H1 (cell line): ENCODE results near the gene ABL1. TPM values are rescaled to one million over a fixed set of nuclear protein-coding genes. Genes with fewer than 3 reads are reported as not detected.

Experiments used
- CTCF ChIA-PET: fragments of 300-600 bp; sonication (Branson Sonifier 250); formaldehyde crosslinking; loops from one replicate; lab custom pipeline; 2021; ENCODE audit not compliant: partially characterized antibody; lab: Charles Lee
- POLR2A ChIA-PET: fragments of 300-600 bp; sonication (Branson Sonifier 250); formaldehyde crosslinking; loops from one replicate; lab custom pipeline; 2021; ENCODE audit warnings: inconsistent platforms; ENCODE audit not compliant: partially characterized antibody; lab: Charles Lee
- DNase-seq, 2 experiments: peaks; one replicate each; pipeline versions ENCODE4 v3.0.0 to v3.0.0-alpha.2; 2010 to 2022; ENCODE audit warnings: low spot score in 2 of 2, low read depth in 1 of 2, mixed read lengths in 1 of 2
- FAIRE-seq: peaks from 2 replicates; lab custom pipeline; 2011; peaks lifted over from hg19 to GRCh38; lab: Jason Lieb, UNC
- H2AFZ ChIP-seq: 2 replicates; pipeline ENCODE4 v1.8.1; 2012; ENCODE audit warnings: low read length, inconsistent platforms
- H2AK5ac ChIP-seq: 2 replicates; pipeline ENCODE4 v1.6.1; 2013; ENCODE audit warnings: low read depth, low read length
- H2BK120ac ChIP-seq: replicated peaks from 2 replicates; pipeline ENCODE3; 2013; ENCODE audit warnings: low read depth, low read length, inconsistent platforms
- H2BK12ac ChIP-seq: 2 replicates; pipeline ENCODE4 v1.6.1; 2013; ENCODE audit warnings: low read depth, low read length
- H2BK15ac ChIP-seq: 2 replicates; pipeline ENCODE4 v1.6.1; 2013; ENCODE audit warnings: low read length
- H2BK20ac ChIP-seq: 2 replicates; pipeline ENCODE4 v1.6.1; 2013; ENCODE audit warnings: low read length
- H2BK5ac ChIP-seq: 2 replicates; pipeline ENCODE4 v1.6.1; 2013; ENCODE audit warnings: low read depth, low read length
- H3K14ac ChIP-seq: 2 replicates; pipeline ENCODE4 v1.6.1; 2013; ENCODE audit warnings: inconsistent platforms; ENCODE audit not compliant: insufficient read length
- H3K18ac ChIP-seq: 2 replicates; pipeline ENCODE4 v1.6.1; 2013; ENCODE audit warnings: low read length; ENCODE audit errors: extremely low read depth
- H3K23ac ChIP-seq: 2 replicates; pipeline ENCODE4 v1.6.1; 2013; ENCODE audit warnings: inconsistent platforms; ENCODE audit not compliant: insufficient read length
- H3K23me2 ChIP-seq: 2 replicates; pipeline ENCODE4 v1.6.1; 2013; ENCODE audit warnings: low read depth, low read length
- H3K27ac ChIP-seq: 2 replicates; pipeline ENCODE4 v1.6.1; 2011; ENCODE audit warnings: low read depth, low read length, inconsistent platforms
- H3K27me3 ChIP-seq, 4 experiments: replicated peaks in 1 of 4; 1 replicate in 1 of 4; 2 replicates in 3 of 4; pipeline versions ENCODE4 v1.6.1 to v1.8.1; 2011 to 2013; ENCODE audit warnings: low read length in 3 of 4, mild to moderate bottlenecking in 3 of 4, inconsistent platforms in 2 of 4, mixed read lengths in 2 of 4, moderate library complexity in 1 of 4; ENCODE audit not compliant: control insufficient read depth in 3 of 4, insufficient read depth in 3 of 4; ENCODE audit errors: extremely low read depth in 1 of 4
- H3K36me3 ChIP-seq, 4 experiments: 2 replicates each; pipeline versions ENCODE4 v1.6.1 to v1.8.1; 2011 to 2013; ENCODE audit warnings: mild to moderate bottlenecking in 4 of 4, low read length in 3 of 4, moderate library complexity in 2 of 4, control low read depth in 1 of 4, inconsistent platforms in 1 of 4; ENCODE audit not compliant: insufficient read depth in 4 of 4, control insufficient read depth in 2 of 4
- H3K4ac ChIP-seq: replicated peaks from 2 replicates; pipeline ENCODE3; 2013; ENCODE audit warnings: low read length, low read depth, mixed read lengths, inconsistent platforms; ENCODE audit not compliant: insufficient read length
- H3K4me1 ChIP-seq, 4 experiments: replicated peaks in 1 of 4; 1 replicate in 1 of 4; 2 replicates in 3 of 4; pipeline versions ENCODE4 v1.6.1 to v1.8.1; 2011 to 2013; ENCODE audit warnings: low read length in 3 of 4, inconsistent platforms in 2 of 4, mixed read lengths in 1 of 4; ENCODE audit not compliant: insufficient read depth in 4 of 4, control insufficient read depth in 3 of 4
- H3K4me2 ChIP-seq, 2 experiments: 2 replicates each; pipeline versions ENCODE4 v1.6.1 to v1.8.1; 2011 to 2013; ENCODE audit warnings: low read depth in 2 of 2, low read length in 2 of 2, control low read depth in 1 of 2, inconsistent platforms in 1 of 2, mild to moderate bottlenecking in 1 of 2; ENCODE audit not compliant: insufficient read depth in 1 of 2
- H3K4me3 ChIP-seq, 4 experiments: fragments of 200-600, 300-600 bp in 1 of 4; sonication (generic), shearing (Covaris generic), sonication (Bioruptor Twin) in 1 of 4; 2 replicates each; pipeline versions ENCODE4 v1.5.1 to v1.8.1; 2011 to 2016; ENCODE audit warnings: low read length in 4 of 4, low read depth in 3 of 4, control low read depth in 2 of 4, inconsistent platforms in 2 of 4, mild to moderate bottlenecking in 2 of 4, mixed read lengths in 1 of 4, moderate library complexity in 1 of 4; ENCODE audit not compliant: insufficient read depth in 2 of 4; ENCODE audit errors: extremely low read depth in 1 of 4
- H3K56ac ChIP-seq: replicated peaks from 2 replicates; pipeline ENCODE3; 2013; ENCODE audit warnings: low read depth, mild to moderate bottlenecking, mixed read lengths, low read length, inconsistent platforms; ENCODE audit not compliant: insufficient read length
- H3K79me1 ChIP-seq: 2 replicates; pipeline ENCODE4 v1.6.1; 2013; ENCODE audit warnings: low read depth, low read length, control low read depth
- H3K79me2 ChIP-seq, 2 experiments: 2 replicates each; pipeline versions ENCODE4 v1.6.1 to v1.8.1; 2012 to 2013; ENCODE audit warnings: low read length in 2 of 2, mild to moderate bottlenecking in 2 of 2, inconsistent platforms in 1 of 2; ENCODE audit not compliant: insufficient read depth in 2 of 2, control insufficient read depth in 1 of 2
- H3K9ac ChIP-seq, 4 experiments: replicated peaks in 1 of 4; 1 replicate in 1 of 4; 2 replicates in 3 of 4; pipeline versions ENCODE4 v1.6.1 to v1.8.1; 2011 to 2013; ENCODE audit warnings: low read depth in 3 of 4, low read length in 3 of 4, control low read depth in 2 of 4, mild to moderate bottlenecking in 2 of 4, moderate library complexity in 2 of 4, inconsistent platforms in 1 of 4; ENCODE audit errors: extremely low read depth in 1 of 4
- H3K9me3 ChIP-seq, 2 experiments: 2 replicates each; pipeline versions ENCODE4 v1.6.1 to v1.8.1; 2012 to 2013; ENCODE audit warnings: mild to moderate bottlenecking in 2 of 2, moderate library complexity in 2 of 2, control low read depth in 1 of 2, inconsistent platforms in 1 of 2, low read depth in 1 of 2, low read length in 1 of 2, mixed read lengths in 1 of 2; ENCODE audit not compliant: insufficient read depth in 2 of 2
- H4K20me1 ChIP-seq, 2 experiments: replicated peaks in 1 of 2; 2 replicates each; pipeline versions ENCODE3 to v1.8.1; 2011 to 2013; ENCODE audit warnings: inconsistent platforms in 2 of 2, low read length in 2 of 2, mild to moderate bottlenecking in 1 of 2; ENCODE audit not compliant: insufficient read depth in 2 of 2, control insufficient read depth in 1 of 2
- H4K5ac ChIP-seq: 2 replicates; pipeline ENCODE4 v1.6.1; 2013; ENCODE audit warnings: low read length, low read depth, mixed read lengths, inconsistent platforms; ENCODE audit not compliant: insufficient read length
- H4K8ac ChIP-seq: 2 replicates; pipeline ENCODE4 v1.8.0; 2013; ENCODE audit warnings: mild to moderate bottlenecking, moderate library complexity, low read length, inconsistent platforms; ENCODE audit not compliant: insufficient read depth; ENCODE audit errors: extremely low read depth
- H4K91ac ChIP-seq: replicated peaks from 2 replicates; pipeline ENCODE3; 2013; ENCODE audit warnings: low read length, mixed read lengths, inconsistent platforms; ENCODE audit not compliant: insufficient read length
- WGBS, 2 experiments: shearing (Covaris generic) in 1 of 2; methylation state at CpG; one replicate each; pipeline versions ENCODE4 v1.1.6 to v1.1.7; 2013 to 2015; ENCODE audit warnings: low lambda C conversion rate in 2 of 2, mixed read lengths in 2 of 2, inconsistent platforms in 1 of 2, low coverage in 1 of 2, missing lambda C conversion rate in 1 of 2; ENCODE audit not compliant: insufficient replicate concordance in 2 of 2, insufficient coverage in 1 of 2, insufficient read length in 1 of 2; ENCODE audit errors: extremely low coverage in 1 of 2, missing lambda C conversion rate in 1 of 2; 5-methylcytosine and 5-hydroxymethylcytosine counted together
- polyA plus RNA-seq, 7 experiments: library from polyadenylated mRNA; depleted of rRNA in 3 of 7; stranded (reverse) in 5 of 7; unstranded in 2 of 7; fragments of >200 nt in 5 of 7; fragments of 200-250 nt in 2 of 7; gene quantifications; 1 replicate in 5 of 7; 2 replicates in 1 of 7; 4 replicates in 1 of 7; pipeline versions ENCODE4 v1.2.1 to v1.2.3, GENCODE V29; 2011 to 2013; ENCODE audit warnings: missing spikeins in 2 of 7, mixed read lengths in 2 of 7
- total RNA-seq: library from RNA; stranded (reverse); fragmentation: NEBNext Ultra II Directional; extraction: Animal tissue kit (Norgen Biotek cat#: 25700); gene quantifications from 2 replicates; pipeline ENCODE4 v1.2.1, GENCODE V29; 2021

Gene ABL1
- total and polyA plus RNA-seq, 2 of the 8 experiments (the other 6 are each of a cell fraction or from before 2014, with no cell fraction given) = 35.3 to 104 TPM

- POLR2A ChIA-PET = interaction anchor here (1.0 to 1.4 kb wide), 4 partner anchors 9 to 46 kb away, joined by 3 read pairs; no protein-coding TSS in a partner anchor
- WGBS, 2 experiments = 90% methylated on average over 35 of the region's 35 CpGs; no CpG with 5 or more reads in 1 of the 2 experiments
- FAIRE-seq = no peak
Measured at GRCh38 chr9:130885484-130886375, 50.7 kb downstream of the ABL1 start.

More at GRCh38 chr9:130885484-130886375, 50.7 kb downstream of the ABL1 start:
- H4K91ac ChIP-seq = peak overlapping the region; percentile 39
- H2BK5ac ChIP-seq = peak overlapping the region; percentile 93
- no peaks in the 10 kb centered on the region for H3K23me2 ChIP-seq
- no peak overlapping the region for H3K9ac ChIP-seq
- H4K20me1 ChIP-seq = peaks cover 0 to 4% of the 10 kb centered on the region in 2 experiments
- no peaks in the 10 kb centered on the region for H3K79me2 ChIP-seq
- no peak overlapping the region for H2BK20ac ChIP-seq
- peak overlapping the region; percentile 6 for H4K5ac ChIP-seq
- H2BK12ac ChIP-seq = no peak overlapping the region
- no peaks in the 10 kb centered on the region for H3K9me3 ChIP-seq
- no peak overlapping the region for H2AFZ ChIP-seq
- no peaks in the 10 kb centered on the region for H3K27me3 ChIP-seq
- peak overlapping the region; percentile 65 for H3K4ac ChIP-seq
- H3K56ac ChIP-seq = no peak overlapping the region
- no peak overlapping the region; the same call in 1 of the 2 replicates for H3K18ac ChIP-seq
- no peak overlapping the region for H4K8ac ChIP-seq
- no peaks in the 10 kb centered on the region for H3K4me1 ChIP-seq
- CTCF ChIA-PET = interaction anchor here (0.7 to 5.6 kb wide), 17 partner anchors 9 to 193 kb away, joined by 3 to 29 read pairs (median 4); no protein-coding TSS in a partner anchor
- no peak overlapping the region for H2AK5ac ChIP-seq
- peaks cover 25 to 77% (median 60%) of the 10 kb centered on the region in 4 experiments for H3K36me3 ChIP-seq
- H3K4me3 ChIP-seq = no peak overlapping the region
- peak overlapping the region; percentile 45 for H3K27ac ChIP-seq
- no peak overlapping the region for H3K23ac ChIP-seq
- H3K14ac ChIP-seq = no peak overlapping the region
- no peak overlapping the region for H3K4me2 ChIP-seq
- 0 out of 2 replicates have a peak, but pooled peaks cover 3% of the 10 kb centered on the region for H3K79me1 ChIP-seq
- no peak overlapping the region for H2BK120ac ChIP-seq
- DNase-seq = no peak
- H2BK15ac ChIP-seq = no peak overlapping the region
